Neural cell (in vitro differentiated cells): ENCODE results near the gene TK2. TPM values are rescaled to one million over a fixed set of nuclear protein-coding genes. Genes with fewer than 3 reads are reported as not detected.

ENCODE experiments used
- H2AFZ ChIP-seq: fragments of 200-600, 300-800 bp; sonication (generic), shearing (Covaris generic); 2 replicates; pipeline ENCODE4 v1.6.0; 2014; ENCODE audit warnings: low read depth, mild to moderate bottlenecking, antibody characterized with exemption, low read length, moderate library complexity
- H3F3A ChIP-seq: fragments of 200-600 bp; shearing (Covaris generic); 2 replicates; pipeline ENCODE4 v1.6.1; 2016; ENCODE audit warnings: mild to moderate bottlenecking, moderate library complexity, mixed read lengths, antibody characterized with exemption, low read length; ENCODE audit not compliant: insufficient read depth, poor library complexity, severe bottlenecking
- H3K27ac ChIP-seq: fragments of 200-600, 300-800 bp; sonication (generic), shearing (Covaris generic); 2 replicates; pipeline ENCODE4 v1.5.1; 2014; ENCODE audit warnings: mild to moderate bottlenecking, low read length, moderate library complexity
- H3K27me3 ChIP-seq: fragments of 300-800, 200-600 bp; sonication (generic), shearing (Covaris generic); 2 replicates; pipeline ENCODE4 v1.6.0; 2014; ENCODE audit warnings: mild to moderate bottlenecking, low read depth, low read length, moderate library complexity; ENCODE audit not compliant: insufficient read depth
- H3K36me3 ChIP-seq: fragments of 300-800, 200-600 bp; sonication (generic), shearing (Covaris generic); 2 replicates; pipeline ENCODE4 v1.5.1; 2014; ENCODE audit warnings: mild to moderate bottlenecking, antibody characterized with exemption, low read length, moderate library complexity; ENCODE audit not compliant: insufficient read depth
- H3K4me2 ChIP-seq: fragments of 300-800, 200-600 bp; sonication (generic), shearing (Covaris generic); 2 replicates; pipeline ENCODE4 v1.6.0; 2014; ENCODE audit warnings: mild to moderate bottlenecking, low read length
- H3K4me3 ChIP-seq: fragments of 300-800, 200-600 bp; sonication (generic), shearing (Covaris generic); 2 replicates; pipeline ENCODE4 v1.5.1; 2014; ENCODE audit warnings: mild to moderate bottlenecking, low read length, moderate library complexity
- H3K79me2 ChIP-seq: fragments of 200-600 bp; shearing (Covaris generic); replicated peaks from 2 replicates; pipeline ENCODE4 v1.6.0; 2014; ENCODE audit warnings: mild to moderate bottlenecking, low read length, moderate library complexity; ENCODE audit not compliant: insufficient read depth
- H3K9ac ChIP-seq: fragments of 300-800, 200-600 bp; sonication (generic), shearing (Covaris generic); 2 replicates; pipeline ENCODE4 v1.6.1; 2016; ENCODE audit warnings: mild to moderate bottlenecking, low read length, mixed read lengths
- H3K9me2 ChIP-seq: fragments of 200-600 bp; shearing (Covaris generic); 2 replicates; pipeline ENCODE4 v1.6.1; 2016; ENCODE audit warnings: mild to moderate bottlenecking, low read length, mixed read lengths; ENCODE audit not compliant: insufficient read depth
- H3K9me3 ChIP-seq: fragments of 200-600, 300-800 bp; sonication (generic), shearing (Covaris generic); 2 replicates; pipeline ENCODE4 v1.6.1; 2016; ENCODE audit warnings: mild to moderate bottlenecking, mixed run types, low read length, moderate library complexity, mixed read lengths
- H4K20me1 ChIP-seq: fragments of 200-600 bp; shearing (Covaris generic); 2 replicates; pipeline ENCODE4 v1.6.1; 2016; ENCODE audit warnings: mild to moderate bottlenecking, mixed run types; ENCODE audit not compliant: insufficient read depth
- EP300 ChIP-seq: fragments of 450-650 bp; conservative IDR thresholded peaks from 2 replicates; pipeline ENCODE4 v1.6.1; 2014; ENCODE audit warnings: antibody characterized with exemption, mild to moderate bottlenecking, moderate library complexity; ENCODE audit not compliant: poor library complexity, severe bottlenecking
- EZH2 ChIP-seq: fragments of 200-600, 300-800 bp; shearing (Covaris generic), sonication (generic); IDR thresholded peaks from 2 replicates; pipeline ENCODE4 v1.6.1; 2014; ENCODE audit warnings: antibody characterized with exemption, low read length, borderline replicate concordance, mild to moderate bottlenecking; ENCODE audit not compliant: insufficient read depth, poor library complexity, severe bottlenecking
- MXI1 ChIP-seq: fragments of 450-650 bp; conservative IDR thresholded peaks from 2 replicates; pipeline ENCODE4 v1.6.1; 2014; ENCODE audit warnings: antibody characterized with exemption, mild to moderate bottlenecking; ENCODE audit not compliant: poor library complexity, severe bottlenecking
- POLR2AphosphoS5 ChIP-seq: IDR thresholded peaks from 2 replicates; pipeline ENCODE4 v1.6.1; 2012
- RAD21 ChIP-seq: fragments of 450-650 bp; conservative IDR thresholded peaks from 2 replicates; pipeline ENCODE4 v1.6.1; 2014; ENCODE audit warnings: antibody characterized with exemption, mild to moderate bottlenecking, moderate library complexity
- REST ChIP-seq: IDR thresholded peaks from 2 replicates; pipeline ENCODE4 v1.6.1; 2012; ENCODE audit warnings: borderline replicate concordance
- SMC3 ChIP-seq: fragments of 450-650 bp; conservative IDR thresholded peaks from 2 replicates; pipeline ENCODE4 v1.6.1; 2014; ENCODE audit warnings: antibody characterized with exemption, mild to moderate bottlenecking, moderate library complexity; ENCODE audit not compliant: poor library complexity
- TAF1 ChIP-seq: IDR thresholded peaks from 2 replicates; pipeline ENCODE4 v1.6.1; 2012; ENCODE audit warnings: low read depth
- polyA plus RNA-seq: library from polyadenylated mRNA; depleted of rRNA; stranded (reverse); fragments of >200 nt; gene quantifications from 2 replicates; pipeline ENCODE4 v1.2.3, GENCODE V29; 2014
- TF ChIP-seq, protein P1 (sequence below): fragments of 450-650 bp; IDR thresholded peaks from 2 replicates; pipeline ENCODE4 v1.5.1; 2014; ENCODE audit warnings: antibody characterized with exemption, mild to moderate bottlenecking, moderate library complexity; ENCODE audit not compliant: poor library complexity, severe bottlenecking

The TK2 gene
- polyA plus RNA-seq, 1 donor from 2014 or later, result 15.9 TPM

DNA sequence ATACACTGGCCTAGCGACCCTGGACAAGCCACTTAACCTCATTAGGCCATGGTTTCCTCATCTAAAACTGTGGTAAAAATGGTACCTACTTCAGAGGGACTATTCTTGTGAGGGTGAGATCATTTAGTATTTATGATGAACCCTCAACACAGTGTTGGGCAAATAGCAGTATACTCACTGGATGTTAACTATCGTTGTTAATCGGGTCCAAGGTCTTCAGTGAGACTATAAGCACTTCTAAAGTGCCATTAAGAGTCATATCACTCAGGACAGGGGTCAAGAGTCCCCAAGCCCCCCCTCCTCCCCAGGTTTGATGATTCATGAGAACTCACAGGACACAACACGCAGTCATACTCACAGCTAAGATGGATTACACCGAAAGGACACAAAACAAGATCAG is 11.0 kb downstream of the TK2 start:
- Histone ChIP-seq H3K9ac (no peak overlapping the region), H2AFZ (no peak overlapping the region), H4K20me1 (no peaks in the 10 kb centered on the region), H3K27ac (no peak overlapping the region), H3K79me2 (no peaks in the 10 kb centered on the region), H3K9me2 (no peaks in the 10 kb centered on the region), H3K27me3 (no peaks in the 10 kb centered on the region), H3K36me3 (no peaks in the 10 kb centered on the region), H3K4me2 (no peak overlapping the region), H3K4me3 (no peak overlapping the region), H3K9me3 (no peaks in the 10 kb centered on the region), H3F3A (no peaks in the 10 kb centered on the region)
- no peak for TF ChIP-seq EZH2
- TF ChIP-seq RAD21, result no peak
- TF ChIP-seq POLR2AphosphoS5, result no peak

DNA sequence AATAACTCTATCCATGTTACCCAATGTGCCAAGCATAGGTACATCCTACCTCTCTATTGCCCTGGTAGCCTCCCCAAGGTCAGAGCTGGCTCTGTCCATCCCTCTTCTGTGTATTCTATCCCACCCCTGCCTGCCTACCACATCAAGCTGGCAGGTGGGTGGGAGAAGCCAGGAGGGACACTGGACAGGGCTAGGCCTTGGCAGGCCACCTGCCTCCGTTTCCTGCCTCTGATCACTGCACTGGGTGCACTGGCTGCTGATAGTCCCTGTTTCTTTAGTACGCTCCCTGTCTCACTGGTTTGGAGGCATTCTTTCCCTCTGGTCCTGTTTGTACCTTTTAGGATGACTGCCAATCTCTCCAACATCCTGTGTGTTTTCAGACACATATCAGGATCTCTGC is 12.7 kb downstream of the TK2 start:
- no peak overlapping the region for H2AFZ ChIP-seq
- no peaks in the 10 kb centered on the region for H3K79me2 ChIP-seq
- H3K9me2 ChIP-seq, result no peaks in the 10 kb centered on the region
- no peaks in the 10 kb centered on the region for H3K36me3 ChIP-seq
- no peaks in the 10 kb centered on the region for H3K9me3 ChIP-seq
- H3K4me3 ChIP-seq, result no peak overlapping the region
- H3K9ac ChIP-seq, result no peak overlapping the region
- no peak overlapping the region for H3K27ac ChIP-seq
- no peaks in the 10 kb centered on the region for H3K27me3 ChIP-seq
- no peak overlapping the region for H3K4me2 ChIP-seq
- TF ChIP-seq REST (no peak), EP300 (no peak), EZH2 (no peak), MXI1 (no peak), POLR2AphosphoS5 (no peak), SMC3 (no peak), TAF1 (no peak), RAD21 (no peak)
- TF ChIP-seq, protein P1, sequence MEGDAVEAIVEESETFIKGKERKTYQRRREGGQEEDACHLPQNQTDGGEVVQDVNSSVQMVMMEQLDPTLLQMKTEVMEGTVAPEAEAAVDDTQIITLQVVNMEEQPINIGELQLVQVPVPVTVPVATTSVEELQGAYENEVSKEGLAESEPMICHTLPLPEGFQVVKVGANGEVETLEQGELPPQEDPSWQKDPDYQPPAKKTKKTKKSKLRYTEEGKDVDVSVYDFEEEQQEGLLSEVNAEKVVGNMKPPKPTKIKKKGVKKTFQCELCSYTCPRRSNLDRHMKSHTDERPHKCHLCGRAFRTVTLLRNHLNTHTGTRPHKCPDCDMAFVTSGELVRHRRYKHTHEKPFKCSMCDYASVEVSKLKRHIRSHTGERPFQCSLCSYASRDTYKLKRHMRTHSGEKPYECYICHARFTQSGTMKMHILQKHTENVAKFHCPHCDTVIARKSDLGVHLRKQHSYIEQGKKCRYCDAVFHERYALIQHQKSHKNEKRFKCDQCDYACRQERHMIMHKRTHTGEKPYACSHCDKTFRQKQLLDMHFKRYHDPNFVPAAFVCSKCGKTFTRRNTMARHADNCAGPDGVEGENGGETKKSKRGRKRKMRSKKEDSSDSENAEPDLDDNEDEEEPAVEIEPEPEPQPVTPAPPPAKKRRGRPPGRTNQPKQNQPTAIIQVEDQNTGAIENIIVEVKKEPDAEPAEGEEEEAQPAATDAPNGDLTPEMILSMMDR, result no peak
- H3F3A ChIP-seq, result no peaks in the 10 kb centered on the region
- H4K20me1 ChIP-seq, result no peaks in the 10 kb centered on the region

GRCh38 chr16:66536525-66536924 is 13.4 kb downstream of the TK2 start:
- Histone ChIP-seq H3F3A (no peaks in the 10 kb centered on the region), H3K36me3 (no peaks in the 10 kb centered on the region), H3K9me2 (no peaks in the 10 kb centered on the region), H3K27me3 (no peaks in the 10 kb centered on the region), H3K9me3 (no peaks in the 10 kb centered on the region), H4K20me1 (no peaks in the 10 kb centered on the region), H3K27ac (no peak overlapping the region), H2AFZ (no peak overlapping the region), H3K4me2 (no peak overlapping the region), H3K79me2 (no peaks in the 10 kb centered on the region), H3K4me3 (no peak overlapping the region), H3K9ac (no peak overlapping the region)
- TF ChIP-seq EP300 (no peak), RAD21 (no peak), REST (no peak), TAF1 (no peak), EZH2 (no peak), POLR2AphosphoS5 (no peak), MXI1 (no peak)
- TF ChIP-seq, protein P1, result no peak
